Measurements from ENCODE around the gene NLN. TPM values are rescaled to one million over a fixed set of nuclear protein-coding genes. Genes with fewer than 3 reads are reported as not detected.

Gene NLN
- total RNA-seq, 1 donor from 2014 or later: 94.3 TPM

DNA sequence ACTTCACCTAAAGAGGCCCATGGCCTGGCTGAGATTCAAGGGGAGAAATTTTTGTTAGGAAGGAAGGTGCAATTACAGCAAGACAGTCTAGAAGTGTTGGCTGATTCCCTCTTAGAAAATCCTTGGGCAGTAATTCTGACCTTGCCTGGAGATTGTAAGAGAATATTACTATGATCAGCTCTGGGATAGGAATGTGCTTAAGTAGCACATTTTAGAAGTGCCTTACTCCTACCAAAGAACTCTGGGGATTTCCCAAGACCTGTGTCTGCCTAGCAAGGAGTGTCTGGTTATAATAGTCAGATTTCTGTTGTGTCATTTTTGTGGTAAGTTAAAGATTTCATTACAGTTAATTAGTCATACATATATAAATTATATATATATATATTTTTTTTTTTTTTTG, 52.3 kb downstream of the NLN start:
- Histone ChIP-seq H4K20me1 (ENCODE audit: low read depth) (no peaks in the 10 kb centered on the region), H3K4me1 (no peaks in the 10 kb centered on the region), H3K9me3 (ENCODE audit: low read depth) (no peaks in the 10 kb centered on the region), H3K79me2 (ENCODE audit: low read depth) (no peaks in the 10 kb centered on the region), H3K27me3 (no peaks in the 10 kb centered on the region), H3K9ac (no peak overlapping the region), H2AFZ (replicated peaks) (no peak overlapping the region), H3K36me3 (peaks cover 1% of the 10 kb centered on the region), H3K27ac (no peak overlapping the region), H3K4me2 (no peak overlapping the region), H3K4me3 (no peak overlapping the region), H3F3A (ENCODE audit: low read depth) (no peaks in the 10 kb centered on the region)
- peaks cover 4% of the 10 kb centered on the region for H3K36me3 Mint-ChIP-seq
- no peaks in the 10 kb centered on the region for H3K9me3 Mint-ChIP-seq
- TF ChIP-seq, protein P1, sequence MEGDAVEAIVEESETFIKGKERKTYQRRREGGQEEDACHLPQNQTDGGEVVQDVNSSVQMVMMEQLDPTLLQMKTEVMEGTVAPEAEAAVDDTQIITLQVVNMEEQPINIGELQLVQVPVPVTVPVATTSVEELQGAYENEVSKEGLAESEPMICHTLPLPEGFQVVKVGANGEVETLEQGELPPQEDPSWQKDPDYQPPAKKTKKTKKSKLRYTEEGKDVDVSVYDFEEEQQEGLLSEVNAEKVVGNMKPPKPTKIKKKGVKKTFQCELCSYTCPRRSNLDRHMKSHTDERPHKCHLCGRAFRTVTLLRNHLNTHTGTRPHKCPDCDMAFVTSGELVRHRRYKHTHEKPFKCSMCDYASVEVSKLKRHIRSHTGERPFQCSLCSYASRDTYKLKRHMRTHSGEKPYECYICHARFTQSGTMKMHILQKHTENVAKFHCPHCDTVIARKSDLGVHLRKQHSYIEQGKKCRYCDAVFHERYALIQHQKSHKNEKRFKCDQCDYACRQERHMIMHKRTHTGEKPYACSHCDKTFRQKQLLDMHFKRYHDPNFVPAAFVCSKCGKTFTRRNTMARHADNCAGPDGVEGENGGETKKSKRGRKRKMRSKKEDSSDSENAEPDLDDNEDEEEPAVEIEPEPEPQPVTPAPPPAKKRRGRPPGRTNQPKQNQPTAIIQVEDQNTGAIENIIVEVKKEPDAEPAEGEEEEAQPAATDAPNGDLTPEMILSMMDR (IDR thresholded peaks at IDR 0.05): no peak
- TF ChIP-seq EZH2phosphoT487 (IDR thresholded peaks at IDR 0.05) (no peak), EZH2 (IDR thresholded peaks at IDR 0.05) (no peak)
- no peak overlapping the region for H3K27ac Mint-ChIP-seq
- H3K27me3 Mint-ChIP-seq (ENCODE audit: insufficient read depth, low read depth): no peaks in the 10 kb centered on the region
- H3K4me1 Mint-ChIP-seq: no peaks in the 10 kb centered on the region
- DNase-seq (ENCODE audit: low spot score): no peak
- no peak overlapping the region for H3K4me3 Mint-ChIP-seq

DNA sequence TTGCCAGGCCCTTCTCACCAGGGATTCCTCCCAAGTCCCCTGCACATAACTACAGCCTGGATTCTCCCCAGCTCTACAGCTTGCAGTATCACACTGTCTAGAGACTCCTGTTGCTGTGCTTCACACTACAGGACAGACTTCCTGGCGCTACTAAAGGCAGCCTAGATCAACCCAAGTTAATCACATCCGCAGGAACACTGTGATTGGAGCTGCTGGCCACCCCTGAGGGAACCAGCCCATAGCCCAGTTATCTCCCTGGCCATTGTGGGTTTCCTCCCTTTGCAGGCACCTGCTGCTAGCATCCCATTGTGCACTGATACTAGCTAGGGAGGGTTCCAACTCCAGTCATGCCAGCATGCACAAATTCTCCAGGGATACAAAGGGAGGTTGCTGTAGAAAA, 53.5 kb downstream of the NLN start:
- Mint-ChIP-seq H3K27me3 (ENCODE audit: insufficient read depth, low read depth) (no peaks in the 10 kb centered on the region), H3K4me3 (no peak overlapping the region), H3K36me3 (peaks cover 7% of the 10 kb centered on the region), H3K27ac (no peak overlapping the region), H3K9me3 (no peaks in the 10 kb centered on the region), H3K4me1 (no peaks in the 10 kb centered on the region)
- no peak for DNase-seq (ENCODE audit: low spot score)
- H3K9ac ChIP-seq: peak overlapping the region; percentile 27
- no peaks in the 10 kb centered on the region for H3F3A ChIP-seq (ENCODE audit: low read depth)
- no peaks in the 10 kb centered on the region for H3K79me2 ChIP-seq (ENCODE audit: low read depth)
- no peaks in the 10 kb centered on the region for H3K9me3 ChIP-seq (ENCODE audit: low read depth)
- no peak overlapping the region for H3K4me3 ChIP-seq
- H3K27me3 ChIP-seq: no peaks in the 10 kb centered on the region
- no peaks in the 10 kb centered on the region for H4K20me1 ChIP-seq (ENCODE audit: low read depth)
- no peak overlapping the region for H2AFZ ChIP-seq (replicated peaks)
- peaks cover 11% of the 10 kb centered on the region for H3K36me3 ChIP-seq
- H3K27ac ChIP-seq: no peak overlapping the region
- TF ChIP-seq EZH2 (IDR thresholded peaks at IDR 0.05) (no peak), EZH2phosphoT487 (IDR thresholded peaks at IDR 0.05) (no peak)
- TF ChIP-seq, protein P1 (IDR thresholded peaks at IDR 0.05): no peak
- H3K4me2 ChIP-seq: no peak overlapping the region
- no peaks in the 10 kb centered on the region for H3K4me1 ChIP-seq

DNA sequence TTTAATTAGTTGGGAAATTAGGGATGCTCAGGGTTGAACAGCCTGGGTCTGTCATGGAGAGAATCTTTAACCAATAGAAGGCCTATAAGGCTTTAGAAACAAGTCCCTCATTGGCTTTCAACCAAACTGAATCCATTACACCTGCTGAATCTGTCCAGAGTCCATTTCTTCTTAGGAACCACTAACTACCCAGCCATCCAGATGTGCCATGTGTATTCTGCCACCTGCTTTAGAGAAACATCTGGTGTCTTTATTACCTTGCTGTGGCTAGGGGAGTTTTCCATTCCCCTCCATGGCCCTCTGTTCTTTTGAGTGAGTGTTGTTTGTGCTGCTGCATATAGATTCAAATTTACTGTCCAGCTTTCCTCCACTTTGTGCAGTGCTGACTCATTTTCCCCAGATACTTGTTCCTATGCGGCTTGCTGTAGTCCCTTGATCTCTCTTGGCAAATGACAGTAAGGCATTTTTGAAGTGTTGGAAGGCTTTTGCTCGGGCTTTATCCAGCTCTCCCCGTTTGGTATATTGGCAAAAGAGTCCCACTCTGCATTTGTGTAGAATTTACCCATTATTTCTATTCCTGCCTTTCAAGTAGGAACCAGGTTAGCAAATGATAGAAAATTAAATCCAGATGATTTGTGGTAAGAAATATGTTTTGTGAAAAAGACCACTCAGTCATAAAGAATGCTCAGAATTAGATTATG, 54.6 kb downstream of the NLN start:
- H3K27ac ChIP-seq: no peak overlapping the region
- H4K20me1 ChIP-seq (ENCODE audit: low read depth): no peaks in the 10 kb centered on the region
- no peak for TF ChIP-seq EZH2phosphoT487 (IDR thresholded peaks at IDR 0.05)
- TF ChIP-seq, protein P1 (IDR thresholded peaks at IDR 0.05): no peak
- TF ChIP-seq EZH2 (IDR thresholded peaks at IDR 0.05): no peak
- no peaks in the 10 kb centered on the region for H3K4me1 Mint-ChIP-seq
- H3K27me3 ChIP-seq: no peaks in the 10 kb centered on the region
- no peaks in the 10 kb centered on the region for H3K9me3 Mint-ChIP-seq
- H3K27me3 Mint-ChIP-seq (ENCODE audit: insufficient read depth, low read depth): no peaks in the 10 kb centered on the region
- no peak overlapping the region for H2AFZ ChIP-seq (replicated peaks)
- DNase-seq (ENCODE audit: low spot score): no peak
- H3K27ac Mint-ChIP-seq: no peak overlapping the region
- H3K4me1 ChIP-seq: no peaks in the 10 kb centered on the region
- H3K36me3 ChIP-seq: peaks cover 11% of the 10 kb centered on the region
- H3K4me2 ChIP-seq: no peak overlapping the region
- H3K79me2 ChIP-seq (ENCODE audit: low read depth): no peaks in the 10 kb centered on the region
- H3F3A ChIP-seq (ENCODE audit: low read depth): no peaks in the 10 kb centered on the region
- H3K4me3 ChIP-seq: no peak overlapping the region
- no peak overlapping the region for H3K9ac ChIP-seq
- peaks cover 12% of the 10 kb centered on the region for H3K36me3 Mint-ChIP-seq
- no peaks in the 10 kb centered on the region for H3K9me3 ChIP-seq (ENCODE audit: low read depth)
- H3K4me3 Mint-ChIP-seq: no peak overlapping the region

Data from neural progenitor cell (in vitro differentiated cells).